HCT116 (cell line): ENCODE measurements around the gene EEF1E1. TPM values are rescaled to one million over a fixed set of nuclear protein-coding genes. Genes with fewer than 3 reads are reported as not detected.
A peak's percentile ranks its signal among the peaks of the same experiment; 100 is the strongest.

Source experiments
- ATAC-seq: fragments of 200-7000 bp; cut with Tn5 transposase; 2 replicates; pipeline ENCODE4 v1.9.1; 2020; ENCODE audit warnings: mild to moderate bottlenecking, moderate library complexity
- BruUV-seq: library from RNA; stranded (reverse); fragments of 400-500 nt; replicated peaks from 2 replicates; lab custom pipeline; 2021; lab: Mats Ljungman, UMichigan
- CTCF ChIA-PET: fragments of 300-600 bp; sonication (Branson Sonifier 250); formaldehyde crosslinking; loops from one replicate; lab custom pipeline; 2021; ENCODE audit warnings: antibody characterized with exemption; lab: Charles Lee
- POLR2A ChIA-PET: fragments of 300-600, 350-600 bp; sonication (Branson Sonifier 250); formaldehyde crosslinking; loops from one replicate; lab custom pipeline; 2021; ENCODE audit warnings: antibody characterized with exemption; lab: Charles Lee
- RAD21 ChIA-PET, 2 experiments: fragments of 300-600 bp; sonication (Branson Sonifier 250); formaldehyde crosslinking; loops; one replicate each; lab custom pipeline; 2023; ENCODE audit warnings: low total read pairs in 2 of 2; ENCODE audit not compliant: uncharacterized antibody in 2 of 2, unreplicated experiment in 2 of 2, low non-redundant PET in 1 of 2; lab: Charles Lee
- DNase-seq: peaks from one replicate; pipeline ENCODE4 v3.0.0-alpha.2; 2010; ENCODE audit warnings: low read depth, low spot score
- H2AFZ ChIP-seq: fragments of 200-600 bp; shearing (Covaris generic), sonication (generic); 2 replicates; pipeline ENCODE4 v1.6.1; 2017; ENCODE audit warnings: low read depth, mixed run types, mixed read lengths, antibody characterized with exemption, low read length; ENCODE audit not compliant: poor library complexity, severe bottlenecking
- H3K27ac ChIP-seq: 2 replicates; pipeline ENCODE4 v1.5.1; 2012; ENCODE audit warnings: low read depth, low read length
- H3K27me3 ChIP-seq: fragments of 200-600 bp; sonication (generic); 2 replicates; pipeline ENCODE4 v1.6.1; 2016; ENCODE audit warnings: mixed run types, low read length, mixed read lengths; ENCODE audit not compliant: insufficient read depth
- H3K36me3 ChIP-seq, 2 experiments: fragments of 200-500 bp in 1 of 2; fragments of 200-600 bp in 1 of 2; sonication (Bioruptor generic) in 1 of 2; sonication (generic) in 1 of 2; 2 replicates each; pipeline versions ENCODE4 v1.5.1 to v1.6.1; 2014 to 2016; ENCODE audit warnings: low read length in 2 of 2, inconsistent platforms in 1 of 2, mixed read lengths in 1 of 2, mixed run types in 1 of 2; ENCODE audit not compliant: insufficient read depth in 2 of 2, control insufficient read depth in 1 of 2
- H3K4me1 ChIP-seq, 2 experiments: fragments of 200-600 bp in 1 of 2; sonication (generic) in 1 of 2; 2 replicates each; pipeline versions ENCODE4 v1.5.1 to v1.6.1; 2012 to 2017; ENCODE audit warnings: low read length in 2 of 2, inconsistent platforms in 1 of 2, mild to moderate bottlenecking in 1 of 2, mixed read lengths in 1 of 2, mixed run types in 1 of 2, moderate library complexity in 1 of 2; ENCODE audit not compliant: insufficient read depth in 2 of 2, control insufficient read depth in 1 of 2
- H3K4me2 ChIP-seq: fragments of 200-600 bp; sonication (generic); 2 replicates; pipeline ENCODE4 v1.6.1; 2017; ENCODE audit warnings: mixed run types, low read length, mixed read lengths
- H3K4me3 ChIP-seq, 2 experiments: fragments of 200-600 bp in 1 of 2; sonication (generic) in 1 of 2; replicated peaks in 1 of 2; 2 replicates each; pipeline ENCODE4 v1.5.1; 2011 to 2016; ENCODE audit warnings: low read length in 2 of 2, control low read depth in 1 of 2, low read depth in 1 of 2, mild to moderate bottlenecking in 1 of 2, mixed read lengths in 1 of 2, mixed run types in 1 of 2
- H3K79me2 ChIP-seq: fragments of 200-600 bp; sonication (generic); 2 replicates; pipeline ENCODE4 v1.6.1; 2017; ENCODE audit warnings: mild to moderate bottlenecking, mixed run types, low read length, moderate library complexity, mixed read lengths; ENCODE audit not compliant: insufficient read depth
- H3K9ac ChIP-seq: fragments of 200-600 bp; sonication (generic); 2 replicates; pipeline ENCODE4 v1.6.1; 2016; ENCODE audit warnings: low read length, mixed read lengths
- H3K9me2 ChIP-seq: fragments of 200-600 bp; sonication (generic), shearing (Covaris generic); 2 replicates; pipeline ENCODE4 v1.6.1; 2017; ENCODE audit warnings: mixed run types, mild to moderate bottlenecking, moderate library complexity; ENCODE audit not compliant: insufficient read depth
- H3K9me3 ChIP-seq, 2 experiments: fragments of 200-500 bp in 1 of 2; fragments of 200-600 bp in 1 of 2; sonication (Bioruptor generic) in 1 of 2; sonication (generic) in 1 of 2; 2 replicates each; pipeline ENCODE4 v1.6.1; 2014 to 2017; ENCODE audit warnings: low read length in 2 of 2, mixed read lengths in 2 of 2, inconsistent platforms in 1 of 2, low read depth in 1 of 2, mild to moderate bottlenecking in 1 of 2, mixed run types in 1 of 2, moderate library complexity in 1 of 2; ENCODE audit not compliant: control insufficient read depth in 1 of 2, insufficient read depth in 1 of 2
- H4K20me1 ChIP-seq: fragments of 200-600 bp; sonication (generic), shearing (Covaris generic); 2 replicates; pipeline ENCODE4 v1.6.1; 2017; ENCODE audit warnings: mixed run types, mild to moderate bottlenecking, moderate library complexity; ENCODE audit not compliant: insufficient read depth
- CBX3 ChIP-seq: IDR thresholded peaks from 2 replicates; pipeline ENCODE4 v1.6.1; 2012; ENCODE audit warnings: low read depth
- CEBPB ChIP-seq: IDR thresholded peaks from 2 replicates; pipeline ENCODE4 v1.6.1; 2012; ENCODE audit warnings: low read depth
- EGR1 ChIP-seq: IDR thresholded peaks from 2 replicates; pipeline ENCODE4 v1.6.1; 2012; ENCODE audit warnings: low read depth
- EZH2 ChIP-seq: fragments of 200-600 bp; sonication (generic); IDR thresholded peaks from 2 replicates; pipeline ENCODE4 v1.6.1; 2017; ENCODE audit warnings: antibody characterized with exemption, mixed run types
- EZH2phosphoT487 ChIP-seq: fragments of 200-600 bp; IDR thresholded peaks from 2 replicates; pipeline ENCODE4 v1.6.1; 2018; ENCODE audit warnings: antibody characterized with exemption, borderline replicate concordance
- FOSL1 ChIP-seq: IDR thresholded peaks from 2 replicates; pipeline ENCODE4 v1.6.1; 2012; ENCODE audit warnings: low read depth
- JUND ChIP-seq: IDR thresholded peaks from 2 replicates; pipeline ENCODE4 v1.6.1; 2012
- POLR2AphosphoS5 ChIP-seq: IDR thresholded peaks from 2 replicates; pipeline ENCODE4 v1.6.1; 2011; ENCODE audit warnings: mild to moderate bottlenecking, low read depth, low read length, moderate library complexity
- RAD21 ChIP-seq: IDR thresholded peaks from 2 replicates; pipeline ENCODE4 v1.6.1; 2012; ENCODE audit warnings: low read depth, mild to moderate bottlenecking
- SIN3A ChIP-seq: IDR thresholded peaks from 2 replicates; pipeline ENCODE4 v1.6.1; 2012; ENCODE audit warnings: low read depth
- SRF ChIP-seq: IDR thresholded peaks from 2 replicates; pipeline ENCODE4 v1.6.1; 2012; ENCODE audit warnings: low read depth
- intact Hi-C: fragments of 100-400 bp; cut with micrococcal nuclease; formaldehyde crosslinking; loops from 2 replicates; pipeline ENCODE4 v1.10.0; 2022
- total RNA-seq: library from RNA; stranded (reverse); gene quantifications from one replicate; pipeline ENCODE4 v1.2.1, GENCODE V29; 2021; ENCODE audit not compliant: unreplicated experiment
- TF ChIP-seq, protein P1 (sequence below), 3 experiments: fragments of 200-600 bp in 1 of 3; sonication (generic) in 1 of 3; IDR thresholded peaks in 2 of 3; conservative IDR thresholded peaks in 1 of 3; 2 replicates each; pipeline ENCODE4 v1.5.1; 2012 to 2017; ENCODE audit warnings: low read depth in 2 of 3, low read length in 2 of 3, antibody characterized with exemption in 1 of 3, borderline replicate concordance in 1 of 3, control low read depth in 1 of 3, mild to moderate bottlenecking in 1 of 3, mixed read lengths in 1 of 3, mixed run types in 1 of 3, moderate library complexity in 1 of 3; ENCODE audit not compliant: insufficient read depth in 1 of 3

Gene EEF1E1
- total RNA-seq, 1 experiment from 2014 or later = 69.7 TPM

DNA sequence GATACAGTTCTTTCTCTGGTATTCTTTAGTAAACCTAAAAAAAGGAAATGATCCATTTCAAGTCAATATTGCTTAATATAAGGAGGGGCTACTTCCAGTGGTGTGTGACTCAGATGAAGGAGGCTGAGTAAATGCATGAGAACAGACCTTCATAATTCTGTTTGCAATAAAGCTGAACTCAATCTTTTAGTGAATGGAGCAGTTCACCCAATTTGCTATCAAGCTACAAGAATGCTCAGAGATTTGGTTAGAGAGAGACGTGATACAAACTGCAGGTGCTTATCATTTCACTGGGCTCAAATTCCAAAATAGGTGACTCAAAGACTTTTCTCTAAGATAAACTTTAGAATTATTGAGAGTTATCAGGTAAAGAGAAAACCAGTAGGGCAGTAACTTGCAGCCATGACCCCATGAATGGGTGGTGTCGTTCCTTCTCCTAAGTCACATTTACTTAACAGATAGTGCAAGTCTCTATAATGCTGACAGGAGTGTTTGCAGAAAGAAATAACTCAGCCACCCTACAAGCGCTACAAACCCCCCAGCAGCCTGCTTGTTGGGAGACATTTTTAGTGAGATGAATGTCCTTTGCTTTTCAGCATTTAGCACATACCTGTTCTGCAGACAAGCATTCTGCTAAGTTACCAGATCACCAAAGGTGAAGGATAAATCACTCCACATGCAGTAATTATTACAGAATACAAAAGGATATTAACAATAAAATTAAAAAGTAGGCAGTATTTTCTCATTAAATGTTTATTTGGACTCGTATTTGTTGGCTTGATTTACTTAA lies 21.8 kb downstream of the EEF1E1 start:
- no peak overlapping the region for H3K4me2 ChIP-seq
- BruUV-seq = no TSS peak
- RAD21 ChIA-PET = no interaction called here
- peak; percentile 71 for TF ChIP-seq CEBPB
- TF ChIP-seq SRF = no peak
- TF ChIP-seq, protein P1, sequence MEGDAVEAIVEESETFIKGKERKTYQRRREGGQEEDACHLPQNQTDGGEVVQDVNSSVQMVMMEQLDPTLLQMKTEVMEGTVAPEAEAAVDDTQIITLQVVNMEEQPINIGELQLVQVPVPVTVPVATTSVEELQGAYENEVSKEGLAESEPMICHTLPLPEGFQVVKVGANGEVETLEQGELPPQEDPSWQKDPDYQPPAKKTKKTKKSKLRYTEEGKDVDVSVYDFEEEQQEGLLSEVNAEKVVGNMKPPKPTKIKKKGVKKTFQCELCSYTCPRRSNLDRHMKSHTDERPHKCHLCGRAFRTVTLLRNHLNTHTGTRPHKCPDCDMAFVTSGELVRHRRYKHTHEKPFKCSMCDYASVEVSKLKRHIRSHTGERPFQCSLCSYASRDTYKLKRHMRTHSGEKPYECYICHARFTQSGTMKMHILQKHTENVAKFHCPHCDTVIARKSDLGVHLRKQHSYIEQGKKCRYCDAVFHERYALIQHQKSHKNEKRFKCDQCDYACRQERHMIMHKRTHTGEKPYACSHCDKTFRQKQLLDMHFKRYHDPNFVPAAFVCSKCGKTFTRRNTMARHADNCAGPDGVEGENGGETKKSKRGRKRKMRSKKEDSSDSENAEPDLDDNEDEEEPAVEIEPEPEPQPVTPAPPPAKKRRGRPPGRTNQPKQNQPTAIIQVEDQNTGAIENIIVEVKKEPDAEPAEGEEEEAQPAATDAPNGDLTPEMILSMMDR (IDR thresholded peaks at IDR 0.05 in 2 of 3, conservative IDR thresholded peaks at IDR 0.05 in 1 of 3; ENCODE audit: borderline replicate concordance in 1 of 3, insufficient read depth in 1 of 3, low read depth in 2 of 3, low read length in 2 of 3) = no peak
- TF ChIP-seq FOSL1 = 0 out of 2 replicates have a peak, but pooled peaks have one; percentile 7
- no peak for TF ChIP-seq EZH2
- TF ChIP-seq CBX3 = no peak
- no peak overlapping the region for H2AFZ ChIP-seq
- H3K9ac ChIP-seq = no peak overlapping the region
- H3K9me2 ChIP-seq = no peaks in the 10 kb centered on the region
- H3K4me1 ChIP-seq = peaks cover 40 to 47% of the 10 kb centered on the region in 2 experiments
- H3K36me3 ChIP-seq = peaks cover 3 to 11% of the 10 kb centered on the region in 2 experiments; a peak in 2 of 4 replicates
- no peaks in the 10 kb centered on the region for H3K27me3 ChIP-seq
- no peak for ATAC-seq
- DNase-seq = no peak
- no peaks in the 10 kb centered on the region for H3K9me3 ChIP-seq
- POLR2A ChIA-PET = no interaction called here
- H3K79me2 ChIP-seq = peaks cover 65% of the 10 kb centered on the region
- CTCF ChIA-PET = no interaction called here
- peaks cover 11% of the 10 kb centered on the region; the same call in 1 of the 2 replicates for H4K20me1 ChIP-seq
- no peak overlapping the region for H3K27ac ChIP-seq
- H3K4me3 ChIP-seq = no peak overlapping the region
- intact Hi-C loops = no loop called here

DNA sequence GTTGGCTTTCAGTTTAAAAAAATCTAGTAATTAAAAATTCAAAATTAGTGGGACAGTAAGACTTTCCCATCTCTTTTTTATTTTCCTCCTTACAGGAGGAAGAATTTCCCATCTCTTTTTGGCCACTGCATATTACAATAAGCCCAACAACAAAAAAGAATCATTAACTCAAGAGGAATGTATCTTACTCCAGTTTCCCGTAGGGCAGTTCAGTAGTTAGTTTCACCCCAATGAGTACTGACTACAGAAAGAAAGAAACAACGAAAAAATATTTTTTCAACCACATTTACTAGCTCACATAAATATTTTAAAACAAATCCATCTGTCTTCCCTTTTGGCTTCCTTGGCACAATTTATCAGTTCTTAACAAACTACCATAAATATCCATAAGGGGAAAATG lies 23.2 kb downstream of the EEF1E1 start:
- H3K9ac ChIP-seq = no peak overlapping the region
- H3K36me3 ChIP-seq = peaks cover 3 to 4% of the 10 kb centered on the region in 2 experiments; a peak in 2 of 4 replicates
- CTCF ChIA-PET = no interaction called here
- H3K27me3 ChIP-seq = no peaks in the 10 kb centered on the region
- H3K4me1 ChIP-seq = peaks cover 28 to 32% of the 10 kb centered on the region in 2 experiments
- H3K9me2 ChIP-seq = no peaks in the 10 kb centered on the region
- POLR2A ChIA-PET = no interaction called here
- H2AFZ ChIP-seq = no peak overlapping the region
- no peaks in the 10 kb centered on the region for H3K9me3 ChIP-seq
- no peak overlapping the region for H3K4me2 ChIP-seq
- ATAC-seq = no peak
- RAD21 ChIA-PET = no interaction called here
- H3K79me2 ChIP-seq = peaks cover 53% of the 10 kb centered on the region
- no peak overlapping the region for H3K4me3 ChIP-seq
- DNase-seq = no peak
- no peak overlapping the region for H3K27ac ChIP-seq
- TF ChIP-seq EGR1 (no peak), EZH2phosphoT487 (no peak), POLR2AphosphoS5 (no peak), SIN3A (no peak), RAD21 (no peak), SRF (no peak), JUND (no peak)
- TF ChIP-seq, all 23 proteins: peak for 0
- intact Hi-C loops = no loop called here
- no TSS peak for BruUV-seq
- H4K20me1 ChIP-seq = peaks cover 7% of the 10 kb centered on the region; the same call in 1 of the 2 replicates
